HepG2 (cell line): Measurements from ENCODE around the gene A3GALT2. TPM values are rescaled to one million over a fixed set of nuclear protein-coding genes. Genes with fewer than 3 reads are reported as not detected.
"Not testable (repeated sequence)": the region's sequence is repeated elsewhere in the genome, so short reads cannot be mapped to it uniquely, and the experiment has no call there.

Experiments
- ATAC-seq: fragments of 200-7000 bp; cut with Tn5 transposase; 3 replicates; pipeline ENCODE4 v1.9.1; 2020; ENCODE audit warnings: mild to moderate bottlenecking, moderate library complexity
- BruUV-seq: library from RNA; stranded (reverse); fragments of 400-500 nt; replicated peaks from 2 replicates; lab custom pipeline; 2021; lab: Mats Ljungman, UMichigan
- CTCF ChIA-PET: fragments of 300-600 bp; formaldehyde crosslinking; extraction: SDS; loops from one replicate; lab custom pipeline; 2021; ENCODE audit warnings: low total read pairs, inconsistent platforms, low intra/inter-chr PET ratio; lab: Yijun Ruan, JAX
- POLR2A ChIA-PET: fragments of 350-600 bp; sonication (Branson Sonifier 250); formaldehyde crosslinking; loops from one replicate; lab custom pipeline; 2020; ENCODE audit warnings: antibody characterized with exemption, inconsistent platforms; lab: Yijun Ruan, JAX
- DNase-seq: peaks from one replicate; pipeline ENCODE4 v3.0.0-alpha.2; 2015; ENCODE audit warnings: low spot score
- FAIRE-seq: peaks from 3 replicates; lab custom pipeline; 2011; peaks lifted over from hg19 to GRCh38; lab: Jason Lieb, UNC
- H2AFZ ChIP-seq: one replicate; pipeline ENCODE4 v1.6.1; 2011; ENCODE audit warnings: low read length, inconsistent platforms
- H3K27ac ChIP-seq: fragments of 300-600 bp; 3 replicates; pipeline ENCODE4 v1.8.0; 2011; ENCODE audit warnings: mixed run types, mild to moderate bottlenecking, mixed read lengths, low read length, inconsistent platforms; ENCODE audit not compliant: insufficient read depth; ENCODE audit errors: extremely low read length
- H3K27me3 ChIP-seq, 2 experiments: fragments of 200-600 bp in 1 of 2; 2 replicates in 1 of 2; 3 replicates in 1 of 2; pipeline versions ENCODE4 v1.6.0 to v1.8.0; 2011; ENCODE audit warnings: low read length in 2 of 2, mild to moderate bottlenecking in 2 of 2, moderate library complexity in 2 of 2, inconsistent platforms in 1 of 2; ENCODE audit not compliant: insufficient read depth in 2 of 2, control insufficient read depth in 1 of 2
- H3K36me3 ChIP-seq, 2 experiments: fragments of 200-600 bp in 1 of 2; replicated peaks in 1 of 2; 2 replicates in 1 of 2; 3 replicates in 1 of 2; pipeline versions ENCODE4 v1.5.1 to v1.8.0; 2011; ENCODE audit warnings: low read length in 2 of 2, inconsistent platforms in 1 of 2; ENCODE audit not compliant: insufficient read depth in 2 of 2, control insufficient read depth in 1 of 2
- H3K4me1 ChIP-seq: 2 replicates; pipeline ENCODE4 v1.5.1; 2012; ENCODE audit warnings: low read length, inconsistent platforms; ENCODE audit not compliant: insufficient read depth
- H3K4me2 ChIP-seq: 2 replicates; pipeline ENCODE4 v1.6.0; 2011; ENCODE audit warnings: low read depth, low read length, inconsistent platforms
- H3K4me3 ChIP-seq, 3 experiments: fragments of 200-600 bp in 1 of 3; sonication (generic), shearing (Covaris generic) in 1 of 3; replicated peaks in 1 of 3; 2 replicates each; pipeline ENCODE4 v1.5.1; 2011 to 2016; ENCODE audit warnings: low read length in 3 of 3, inconsistent platforms in 2 of 3, low read depth in 2 of 3, mild to moderate bottlenecking in 2 of 3, control low read depth in 1 of 3, mixed read lengths in 1 of 3; ENCODE audit not compliant: insufficient read depth in 1 of 3
- H3K79me2 ChIP-seq: one replicate; pipeline ENCODE4 v1.6.1; 2011; ENCODE audit warnings: low read length, inconsistent platforms; ENCODE audit not compliant: insufficient read depth
- H3K9ac ChIP-seq: 2 replicates; pipeline ENCODE4 v1.6.0; 2011; ENCODE audit warnings: mild to moderate bottlenecking, low read depth, low read length, inconsistent platforms; ENCODE audit not compliant: insufficient read depth
- H3K9me3 ChIP-seq: 2 replicates; pipeline ENCODE4 v1.5.1; 2012; ENCODE audit warnings: mild to moderate bottlenecking, low read length
- H4K20me1 ChIP-seq: 2 replicates; pipeline ENCODE4 v1.6.0; 2011; ENCODE audit warnings: inconsistent platforms, mild to moderate bottlenecking, low read length, moderate library complexity; ENCODE audit not compliant: insufficient read depth
- AHR ChIP-seq: IDR thresholded peaks from 2 replicates; pipeline ENCODE4 v1.6.1; 2018; ENCODE audit warnings: missing genetic modification reagents, missing compliant biosample characterization
- ARID4A ChIP-seq: sonication (generic); formaldehyde crosslinking; IDR thresholded peaks from 2 replicates; pipeline ENCODE4 v1.5.0; 2020; ENCODE audit warnings: mild to moderate bottlenecking, missing genetic modification reagents, borderline replicate concordance
- GATAD2A ChIP-seq: IDR thresholded peaks from 2 replicates; pipeline ENCODE4 v1.6.1; 2016
- MTA1 ChIP-seq: sonication (generic); formaldehyde crosslinking; IDR thresholded peaks from 2 replicates; pipeline ENCODE4 v1.4.0; 2020; ENCODE audit warnings: missing genetic modification reagents, mild to moderate bottlenecking, borderline replicate concordance
- PTBP1 ChIP-seq: fragments of 200-400 bp; formaldehyde crosslinking; IDR thresholded peaks from 2 replicates; pipeline ENCODE4 v1.6.1; 2018; ENCODE audit warnings: low read length, low read depth; ENCODE audit not compliant: poor library complexity, severe bottlenecking
- RELA ChIP-seq: sonication (generic); formaldehyde crosslinking; IDR thresholded peaks from 2 replicates; pipeline ENCODE4 v1.4.0; 2020; ENCODE audit warnings: missing genetic modification reagents
- TRIM24 ChIP-seq: sonication (generic); formaldehyde crosslinking; IDR thresholded peaks from 2 replicates; pipeline ENCODE4 v1.8.0; 2022; ENCODE audit warnings: mild to moderate bottlenecking, missing genetic modification reagents
- ZNF362 ChIP-seq: sonication (generic); formaldehyde crosslinking; IDR thresholded peaks from 2 replicates; pipeline ENCODE4 v1.4.0; 2020; ENCODE audit warnings: missing genetic modification reagents, mild to moderate bottlenecking, borderline replicate concordance
- ZNF839 ChIP-seq: sonication (generic); formaldehyde crosslinking; IDR thresholded peaks from 2 replicates; pipeline ENCODE4 v1.4.0; 2020; ENCODE audit warnings: missing genetic modification reagents, mild to moderate bottlenecking, borderline replicate concordance
- WGBS: methylation state at CpG from one replicate; pipeline ENCODE4 v1.1.6; 2017; ENCODE audit warnings: low lambda C conversion rate; 5-methylcytosine and 5-hydroxymethylcytosine counted together
- in situ Hi-C: cut with HindIII; loops from 2 replicates; pipeline ENCODE4 v1.10.0; 2017; ENCODE audit warnings: low pct_unique_long_range_greater_than_20kb; ENCODE audit not compliant: extremely low pct_ligation_motif_present
- intact Hi-C: fragments of 100-400 bp; cut with micrococcal nuclease; formaldehyde crosslinking; loops from one replicate; pipeline ENCODE4 v1.10.0; 2022; ENCODE audit not compliant: unreplicated experiment
- polyA plus RNA-seq, 8 experiments: library from polyadenylated mRNA; depleted of rRNA in 3 of 8; stranded (reverse) in 7 of 8; unstranded in 1 of 8; fragments of >200 nt; fragmentation: Illumina TruSeq in 4 of 8; extraction: Trizol in 4 of 8; gene quantifications; 2 replicates each; pipeline versions ENCODE4 v1.2.1 to v1.2.3, GENCODE V29; 2011 to 2016; ENCODE audit warnings: low read depth in 4 of 8, missing spikeins in 1 of 8, mixed read lengths in 1 of 8; ENCODE audit not compliant: insufficient read depth in 1 of 8
- total RNA-seq, 5 experiments: library from RNA; depleted of rRNA; stranded (reverse); fragments of >200 nt; fragmentation: Illumina TruSeq; extraction: Trizol; gene quantifications; 2 replicates each; pipeline ENCODE4 v1.2.3, GENCODE V29; 2016; ENCODE audit warnings: low read depth in 1 of 5
- TF ChIP-seq, protein P1 (sequence below): sonication (generic); formaldehyde crosslinking; IDR thresholded peaks from 2 replicates; pipeline ENCODE4 v1.4.0; 2020; ENCODE audit warnings: missing genetic modification reagents, mild to moderate bottlenecking, borderline replicate concordance

The A3GALT2 gene
- total and polyA plus RNA-seq, 2 of the 13 experiments (the other 11 are each of a cell fraction or from before 2014, with no cell fraction given): not detected

DNA sequence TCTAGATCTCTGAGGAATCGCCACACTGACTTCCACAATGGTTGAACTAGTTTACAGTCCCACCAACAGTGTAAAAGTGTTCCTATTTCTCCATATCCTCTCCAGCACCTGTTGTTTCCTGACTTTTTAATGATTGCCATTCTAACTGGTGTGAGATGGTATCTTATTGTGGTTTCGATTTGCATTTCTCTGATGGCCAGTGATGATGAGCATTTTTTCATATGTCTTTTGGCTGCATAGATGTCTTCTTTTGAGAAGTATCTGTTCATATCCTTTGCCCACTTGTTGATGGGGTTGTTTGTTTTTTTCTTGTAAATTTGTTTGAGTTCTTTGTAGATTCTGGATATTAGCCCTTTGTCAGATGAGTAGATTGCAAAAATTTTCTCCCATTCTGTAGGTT lies 30.3 kb downstream of the A3GALT2 start:
- H3K4me3 ChIP-seq, H4K20me1 ChIP-seq, H3K27me3 ChIP-seq, FAIRE-seq, H3K79me2 ChIP-seq, BruUV-seq, H3K4me2 ChIP-seq, H2AFZ ChIP-seq, CTCF ChIA-PET, DNase-seq, H3K9me3 ChIP-seq, intact Hi-C loops, H3K9ac ChIP-seq, H3K27ac ChIP-seq, ATAC-seq, POLR2A ChIA-PET, H3K4me1 ChIP-seq, in situ Hi-C loops: not testable (repeated sequence)
- H3K36me3 ChIP-seq: peaks cover 9 to 38% of the 10 kb centered on the region in 2 experiments
- 96% methylated on average over 1 of the region's 2 CpGs for WGBS

DNA sequence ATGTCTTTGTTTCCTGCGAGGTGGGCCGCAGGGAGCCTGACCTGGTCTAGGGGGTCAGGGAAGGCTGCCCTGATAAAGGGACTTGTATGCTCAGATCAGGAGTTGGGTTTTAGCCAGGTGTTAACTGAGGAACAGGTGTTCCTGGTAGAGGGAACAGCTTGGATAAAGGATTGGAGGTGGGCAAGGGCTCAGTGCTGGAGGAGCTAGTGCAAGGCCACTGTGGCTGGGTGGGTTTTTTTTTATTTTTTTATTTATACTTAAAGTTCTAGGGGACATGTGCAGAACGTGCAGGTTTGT lies 31.1 kb downstream of the A3GALT2 start:
- no peak overlapping the region for H3K4me3 ChIP-seq
- H2AFZ ChIP-seq: no peak overlapping the region
- H3K9me3 ChIP-seq: no peaks in the 10 kb centered on the region
- ATAC-seq (no peak), FAIRE-seq (no peak), DNase-seq (no peak)
- POLR2A ChIA-PET: no interaction called here
- WGBS: 98% methylated on average over 3 of the region's 3 CpGs
- H3K79me2 ChIP-seq: no peaks in the 10 kb centered on the region
- H3K27me3 ChIP-seq: no peaks in the 10 kb centered on the region
- H3K4me2 ChIP-seq: no peak overlapping the region
- no peak overlapping the region for H3K27ac ChIP-seq
- H3K4me1 ChIP-seq: no peaks in the 10 kb centered on the region; the same call in 1 of the 2 replicates
- H3K36me3 ChIP-seq: peaks cover 9 to 37% of the 10 kb centered on the region in 2 experiments
- CTCF ChIA-PET: no interaction called here
- in situ Hi-C loops (no loop called here), intact Hi-C loops (no loop called here)
- no peaks in the 10 kb centered on the region for H4K20me1 ChIP-seq
- BruUV-seq: no TSS peak
- no peak overlapping the region for H3K9ac ChIP-seq
- TF ChIP-seq RELA (CRISPR knock-in tag) (no peak), PTBP1 (no peak), ZNF839 (CRISPR knock-in tag) (no peak), TRIM24 (CRISPR knock-in tag) (no peak), ARID4A (CRISPR knock-in tag) (no peak), MTA1 (CRISPR knock-in tag) (no peak), AHR (no peak), ZNF362 (CRISPR knock-in tag) (no peak), GATAD2A (CRISPR knock-in tag) (no peak)
- TF ChIP-seq, protein P1, sequence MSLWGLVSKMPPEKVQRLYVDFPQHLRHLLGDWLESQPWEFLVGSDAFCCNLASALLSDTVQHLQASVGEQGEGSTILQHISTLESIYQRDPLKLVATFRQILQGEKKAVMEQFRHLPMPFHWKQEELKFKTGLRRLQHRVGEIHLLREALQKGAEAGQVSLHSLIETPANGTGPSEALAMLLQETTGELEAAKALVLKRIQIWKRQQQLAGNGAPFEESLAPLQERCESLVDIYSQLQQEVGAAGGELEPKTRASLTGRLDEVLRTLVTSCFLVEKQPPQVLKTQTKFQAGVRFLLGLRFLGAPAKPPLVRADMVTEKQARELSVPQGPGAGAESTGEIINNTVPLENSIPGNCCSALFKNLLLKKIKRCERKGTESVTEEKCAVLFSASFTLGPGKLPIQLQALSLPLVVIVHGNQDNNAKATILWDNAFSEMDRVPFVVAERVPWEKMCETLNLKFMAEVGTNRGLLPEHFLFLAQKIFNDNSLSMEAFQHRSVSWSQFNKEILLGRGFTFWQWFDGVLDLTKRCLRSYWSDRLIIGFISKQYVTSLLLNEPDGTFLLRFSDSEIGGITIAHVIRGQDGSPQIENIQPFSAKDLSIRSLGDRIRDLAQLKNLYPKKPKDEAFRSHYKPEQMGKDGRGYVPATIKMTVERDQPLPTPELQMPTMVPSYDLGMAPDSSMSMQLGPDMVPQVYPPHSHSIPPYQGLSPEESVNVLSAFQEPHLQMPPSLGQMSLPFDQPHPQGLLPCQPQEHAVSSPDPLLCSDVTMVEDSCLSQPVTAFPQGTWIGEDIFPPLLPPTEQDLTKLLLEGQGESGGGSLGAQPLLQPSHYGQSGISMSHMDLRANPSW: no peak
